WERI-Rb-1 (cell line): ENCODE measurements around the gene MPEG1.

Experiments used
- DNase-seq: peaks from one replicate; pipeline ENCODE4 v3.0.0-alpha.2; 2020
- H3K27ac ChIP-seq: fragments of 250-450 bp; sonication (Bioruptor Pico); 2 replicates; pipeline ENCODE4 v1.5.1; 2020; ENCODE audit warnings: mild to moderate bottlenecking, moderate library complexity
- H3K27me3 ChIP-seq: fragments of 250-450 bp; sonication (Bioruptor Pico); 2 replicates; pipeline ENCODE4 v1.5.1; 2021; ENCODE audit warnings: mild to moderate bottlenecking, low read depth, moderate library complexity; ENCODE audit not compliant: insufficient read depth, severe bottlenecking
- H3K36me3 ChIP-seq: fragments of 250-450 bp; sonication (Bioruptor Pico); 2 replicates; pipeline ENCODE4 v1.5.1; 2020; ENCODE audit warnings: mild to moderate bottlenecking, moderate library complexity
- H3K4me3 ChIP-seq: 2 replicates; pipeline ENCODE4 v1.5.1; 2011; ENCODE audit warnings: low read depth, mild to moderate bottlenecking, control low read depth, low read length
- H3K9me3 ChIP-seq: fragments of 250-450 bp; sonication (Bioruptor Pico); 2 replicates; pipeline ENCODE4 v1.5.1; 2021; ENCODE audit warnings: mild to moderate bottlenecking, moderate library complexity; ENCODE audit not compliant: severe bottlenecking
- TF ChIP-seq, protein P1 (sequence below): IDR thresholded peaks from 2 replicates; pipeline ENCODE4 v1.5.1; 2011; ENCODE audit warnings: low read depth, mild to moderate bottlenecking, control low read depth, inconsistent platforms, low read length

MPEG1 gene

DNA sequence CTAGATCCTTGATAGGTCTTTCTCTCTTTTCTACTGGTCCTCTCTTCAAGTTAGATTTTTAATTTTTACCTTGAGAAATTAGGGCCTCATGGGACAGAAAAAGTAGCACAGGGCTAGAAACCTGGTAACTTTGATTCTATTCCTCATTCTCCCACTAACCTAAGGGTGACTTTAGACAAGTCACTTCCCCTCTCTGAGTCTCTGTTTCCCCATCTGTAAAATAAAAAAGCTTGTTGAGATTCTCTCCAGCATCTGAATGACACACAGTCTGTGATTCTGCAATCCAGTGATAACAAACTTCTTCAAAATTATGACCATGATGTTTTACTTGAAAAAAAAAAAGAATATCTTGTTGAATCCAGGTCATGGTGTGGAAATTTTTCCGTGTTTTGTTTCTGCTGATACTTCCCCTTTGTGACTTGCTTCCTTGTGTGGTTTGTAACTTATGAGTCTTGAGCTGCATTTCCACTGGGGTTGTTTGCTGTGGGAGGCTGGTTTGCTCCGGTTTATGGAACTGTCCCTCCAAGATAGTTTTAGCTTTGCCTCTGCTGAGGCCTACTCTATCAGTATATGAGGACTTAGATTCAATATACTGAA, 9.8 kb upstream of the MPEG1 start:
- Histone ChIP-seq H3K36me3 (no peaks in the 10 kb centered on the region), H3K4me3 (no peak overlapping the region), H3K9me3 (no peaks in the 10 kb centered on the region), H3K27me3 (peaks cover 50% of the 10 kb centered on the region), H3K27ac (no peak overlapping the region)
- DNase-seq: no peak
- TF ChIP-seq, protein P1, sequence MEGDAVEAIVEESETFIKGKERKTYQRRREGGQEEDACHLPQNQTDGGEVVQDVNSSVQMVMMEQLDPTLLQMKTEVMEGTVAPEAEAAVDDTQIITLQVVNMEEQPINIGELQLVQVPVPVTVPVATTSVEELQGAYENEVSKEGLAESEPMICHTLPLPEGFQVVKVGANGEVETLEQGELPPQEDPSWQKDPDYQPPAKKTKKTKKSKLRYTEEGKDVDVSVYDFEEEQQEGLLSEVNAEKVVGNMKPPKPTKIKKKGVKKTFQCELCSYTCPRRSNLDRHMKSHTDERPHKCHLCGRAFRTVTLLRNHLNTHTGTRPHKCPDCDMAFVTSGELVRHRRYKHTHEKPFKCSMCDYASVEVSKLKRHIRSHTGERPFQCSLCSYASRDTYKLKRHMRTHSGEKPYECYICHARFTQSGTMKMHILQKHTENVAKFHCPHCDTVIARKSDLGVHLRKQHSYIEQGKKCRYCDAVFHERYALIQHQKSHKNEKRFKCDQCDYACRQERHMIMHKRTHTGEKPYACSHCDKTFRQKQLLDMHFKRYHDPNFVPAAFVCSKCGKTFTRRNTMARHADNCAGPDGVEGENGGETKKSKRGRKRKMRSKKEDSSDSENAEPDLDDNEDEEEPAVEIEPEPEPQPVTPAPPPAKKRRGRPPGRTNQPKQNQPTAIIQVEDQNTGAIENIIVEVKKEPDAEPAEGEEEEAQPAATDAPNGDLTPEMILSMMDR: no peak

DNA sequence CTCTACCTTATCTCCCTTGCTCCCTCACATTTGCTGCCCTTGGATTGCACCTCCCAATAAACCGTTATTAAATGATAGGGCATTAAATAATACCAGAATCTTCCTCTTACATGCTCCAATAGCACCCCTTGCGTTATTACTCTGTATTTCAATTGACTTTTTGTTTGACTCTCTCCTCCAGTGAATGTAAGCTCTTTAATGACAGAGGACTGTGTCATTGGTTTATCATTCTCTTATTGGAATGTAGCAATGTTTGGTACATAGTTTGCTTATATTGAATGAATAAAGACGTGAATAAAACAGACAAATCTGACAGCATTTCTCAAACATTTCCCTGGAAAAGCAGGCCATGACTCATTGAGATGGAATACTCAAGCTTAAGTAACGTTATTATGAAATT, 8.7 kb upstream of the MPEG1 start:
- H3K36me3 ChIP-seq: no peaks in the 10 kb centered on the region
- H3K27ac ChIP-seq: no peak overlapping the region
- peaks cover 49% of the 10 kb centered on the region for H3K27me3 ChIP-seq
- TF ChIP-seq, protein P1: no peak
- no peaks in the 10 kb centered on the region for H3K9me3 ChIP-seq
- H3K4me3 ChIP-seq: no peak overlapping the region
- no peak for DNase-seq

DNA sequence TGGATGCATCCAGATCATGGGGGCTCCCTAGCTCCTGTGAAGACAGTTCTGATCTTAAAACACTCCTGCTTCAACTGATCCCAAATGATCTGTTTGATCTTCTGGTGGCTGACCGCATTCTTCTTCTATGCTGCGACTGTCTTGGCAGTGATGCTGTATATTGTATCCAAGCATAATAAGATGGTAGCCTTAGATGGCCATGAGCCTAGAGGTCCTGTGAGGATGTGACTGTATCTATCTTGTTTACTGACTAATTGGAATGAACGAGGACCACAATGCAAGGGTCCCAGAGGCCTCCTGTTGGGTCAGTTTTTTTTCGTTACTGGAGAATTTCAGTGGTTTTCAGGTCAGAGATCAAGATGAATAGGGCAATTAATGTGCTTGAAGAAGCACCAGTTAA, 7.1 kb upstream of the MPEG1 start:
- Histone ChIP-seq H3K36me3 (no peaks in the 10 kb centered on the region), H3K9me3 (no peaks in the 10 kb centered on the region), H3K27me3 (peaks cover 57% of the 10 kb centered on the region), H3K4me3 (no peak overlapping the region), H3K27ac (no peak overlapping the region)
- TF ChIP-seq, protein P1: no peak
- no peak for DNase-seq

DNA sequence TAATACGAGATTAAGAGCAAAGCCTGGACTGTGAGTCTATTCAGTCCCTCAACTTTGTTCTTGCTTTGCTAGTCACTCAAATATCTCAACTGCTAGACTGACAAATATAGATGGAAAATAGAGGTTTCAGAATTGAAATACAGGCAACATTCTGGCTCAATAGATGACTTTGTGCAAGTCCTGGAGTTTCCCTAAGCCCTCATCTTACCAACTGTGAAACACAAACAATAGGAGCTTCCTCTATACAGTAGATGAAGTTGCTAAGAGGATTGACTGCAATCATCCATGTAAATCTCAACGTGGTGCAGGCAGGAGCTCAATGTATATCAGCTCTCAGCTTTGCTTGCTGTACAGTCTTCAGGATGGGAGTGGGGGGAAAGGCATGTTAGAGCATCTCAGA, 6.2 kb upstream of the MPEG1 start:
- Histone ChIP-seq H3K36me3 (no peaks in the 10 kb centered on the region), H3K27ac (no peak overlapping the region), H3K4me3 (no peak overlapping the region), H3K27me3 (peaks cover 57% of the 10 kb centered on the region), H3K9me3 (no peaks in the 10 kb centered on the region)
- TF ChIP-seq, protein P1: no peak
- no peak for DNase-seq

DNA sequence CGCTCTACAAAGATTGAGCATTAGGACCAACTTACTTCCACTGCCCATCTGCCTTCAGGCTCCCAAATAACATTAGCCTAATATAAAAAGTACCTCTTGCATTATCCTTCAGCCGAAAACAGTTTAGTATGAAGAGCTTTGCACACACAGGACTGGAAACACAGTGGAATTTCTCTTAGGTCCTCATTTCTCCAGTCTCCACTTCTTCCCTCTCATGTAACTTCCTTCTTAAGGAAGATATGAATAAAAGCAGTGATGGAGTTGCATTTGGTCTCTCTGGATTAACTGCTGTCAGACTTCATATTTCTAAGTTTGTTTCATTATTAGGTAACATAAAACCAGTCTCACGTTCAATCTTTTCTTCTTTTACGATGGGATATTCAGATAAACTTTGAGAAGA, 5.6 kb upstream of the MPEG1 start:
- no peak overlapping the region for H3K27ac ChIP-seq
- no peaks in the 10 kb centered on the region for H3K9me3 ChIP-seq
- DNase-seq: no peak
- peaks cover 59% of the 10 kb centered on the region for H3K27me3 ChIP-seq
- TF ChIP-seq, protein P1: no peak
- H3K4me3 ChIP-seq: no peak overlapping the region
- H3K36me3 ChIP-seq: no peaks in the 10 kb centered on the region
